GM21367 (cell line): ENCODE results near the gene GPLD1.
A peak's percentile ranks its signal among the peaks of the same experiment; 100 is the strongest.
"Not testable (repeated sequence)": the region's sequence is repeated elsewhere in the genome, so short reads cannot be mapped to it uniquely, and the experiment has no call there.

Experiments used
- ATAC-seq: cut with Tn5 transposase; IDR thresholded peaks from one replicate; pipeline ENCODE4 v1.9.1; 2021; ENCODE audit not compliant: unreplicated experiment

GPLD1 gene

DNA sequence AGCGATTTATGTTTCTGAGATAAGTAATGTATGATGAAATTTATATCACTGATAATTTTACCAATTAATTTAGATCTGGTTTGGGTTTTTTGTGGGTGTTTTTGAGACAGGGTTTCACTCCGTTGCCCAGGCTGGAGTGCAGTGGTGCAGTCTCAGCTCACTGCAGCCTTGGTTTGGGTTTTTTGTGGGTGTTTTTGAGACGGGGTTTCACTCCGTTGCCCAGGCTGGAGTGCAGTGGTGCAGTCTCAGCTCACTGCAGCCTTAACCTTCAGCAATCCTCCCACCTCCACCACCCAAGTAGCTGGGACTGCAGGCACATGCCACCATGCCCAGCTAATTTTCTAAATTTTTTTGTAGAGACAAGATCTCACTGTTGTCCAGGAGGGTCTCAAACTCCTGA lies 73.6 kb downstream of the GPLD1 start:
- peak; percentile 69 for ATAC-seq

DNA sequence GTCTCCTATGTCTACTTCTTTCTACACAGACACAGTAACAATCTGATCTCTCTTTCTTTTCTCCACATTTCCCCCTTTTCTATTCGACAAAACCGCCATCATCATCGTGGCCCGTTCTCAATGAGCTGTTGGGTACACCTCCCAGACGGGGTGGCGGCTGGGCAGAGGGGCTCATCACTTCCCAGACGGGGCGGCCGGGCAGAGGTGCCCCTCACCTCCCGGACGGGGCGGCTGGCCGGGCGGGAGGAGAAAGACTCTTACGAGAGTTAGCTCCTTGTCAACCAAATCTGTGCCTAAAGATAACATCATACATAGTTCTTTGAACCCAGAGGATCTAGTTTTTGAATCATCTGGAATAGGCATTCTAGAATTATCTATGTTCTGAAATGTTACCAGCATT lies 74.8 kb downstream of the GPLD1 start:
- not testable (repeated sequence) for ATAC-seq

DNA sequence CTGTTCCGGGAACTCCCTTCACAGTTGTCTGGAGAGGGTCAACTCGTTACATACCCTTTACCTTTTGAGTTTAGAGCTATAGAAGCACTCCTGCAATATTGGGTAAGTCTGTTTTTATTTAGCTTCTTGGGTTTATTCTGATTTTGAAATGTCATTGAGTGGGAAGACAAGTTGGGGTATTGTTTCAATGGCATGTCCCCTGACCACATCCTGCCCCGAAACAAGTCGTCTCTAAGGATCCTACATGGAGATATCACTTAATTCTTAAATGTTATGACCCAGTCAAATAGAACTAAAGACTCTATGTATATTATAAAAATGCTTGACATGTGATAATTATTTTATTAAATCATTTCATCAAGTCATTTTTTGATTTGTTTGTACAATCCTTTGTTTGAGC lies 77.1 kb downstream of the GPLD1 start:
- no peak for ATAC-seq

DNA sequence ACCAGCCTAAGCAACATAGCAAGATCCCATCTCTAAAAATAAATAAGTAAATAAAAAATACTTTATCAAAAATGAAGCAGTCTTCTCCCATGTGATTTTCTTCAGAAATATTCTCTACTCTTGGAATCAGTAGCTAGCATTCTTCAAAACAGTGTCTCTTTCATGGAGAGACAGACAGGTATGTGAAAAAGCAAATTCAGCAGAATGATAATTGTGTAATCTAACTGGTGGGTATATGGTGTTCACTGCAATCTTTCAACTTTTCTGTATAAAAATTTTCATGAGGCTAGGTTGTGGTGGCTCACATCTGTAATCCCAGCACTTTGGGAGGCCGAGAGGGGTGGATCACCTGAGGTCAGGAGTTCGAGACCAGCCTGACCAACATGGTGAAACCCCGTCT lies 78.8 kb downstream of the GPLD1 start:
- no peak for ATAC-seq

- ATAC-seq = peak; percentile 90
Measured at GRCh38 chr6:24408719-24409410, 80.5 kb downstream of the GPLD1 start.

- no peak for ATAC-seq
Measured at GRCh38 chr6:24405262-24405661, 84.1 kb downstream of the GPLD1 start.

GRCh38 chr6:24403501-24403824 lies 85.9 kb downstream of the GPLD1 start:
- no peak for ATAC-seq

DNA sequence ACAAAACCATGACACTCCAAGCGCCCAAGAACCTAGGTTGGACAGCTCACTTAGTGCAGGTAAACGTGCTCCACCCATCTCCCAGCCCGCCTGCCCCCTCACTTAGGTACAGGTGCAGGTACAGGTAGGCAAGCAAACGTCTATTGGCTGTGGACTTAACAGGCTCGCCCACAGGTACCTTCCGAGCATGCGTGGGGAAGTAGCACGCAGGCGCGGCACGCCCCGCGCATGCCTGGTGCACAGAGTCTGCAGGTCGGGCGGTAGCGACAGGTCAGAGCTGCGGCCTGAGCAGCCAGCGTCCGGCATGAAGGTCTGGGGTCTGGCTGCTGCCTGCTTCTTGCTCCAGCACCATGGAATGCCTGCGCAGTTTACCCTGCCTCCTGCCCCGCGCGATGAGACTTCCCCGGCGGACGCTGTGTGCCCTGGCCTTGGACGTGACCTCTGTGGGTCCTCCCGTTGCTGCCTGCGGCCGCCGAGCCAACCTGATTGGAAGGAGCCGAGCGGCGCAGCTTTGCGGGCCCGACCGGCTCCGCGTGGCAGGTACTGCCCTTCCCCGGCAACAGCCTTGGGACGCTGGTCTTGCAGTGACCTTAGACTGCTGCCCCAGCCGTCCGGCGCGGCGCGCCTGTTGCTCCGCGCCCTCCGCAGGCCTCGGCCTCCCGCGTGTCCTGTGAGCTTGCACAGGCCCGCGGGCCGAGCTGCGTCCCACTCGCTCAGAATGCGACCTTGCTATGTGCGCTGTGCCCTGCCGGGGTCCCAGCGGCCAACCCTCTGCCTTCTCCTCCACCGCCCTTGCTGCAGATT lies 86.5 kb downstream of the GPLD1 start, which contains the start of gene MRS2:
Gene MRS2, plus strand, starts transcription at position 240 of the 804 bp plus-strand sequence. Its CDS starts 111 bp downstream, at position 351.
- peak; percentile 96 for ATAC-seq

DNA sequence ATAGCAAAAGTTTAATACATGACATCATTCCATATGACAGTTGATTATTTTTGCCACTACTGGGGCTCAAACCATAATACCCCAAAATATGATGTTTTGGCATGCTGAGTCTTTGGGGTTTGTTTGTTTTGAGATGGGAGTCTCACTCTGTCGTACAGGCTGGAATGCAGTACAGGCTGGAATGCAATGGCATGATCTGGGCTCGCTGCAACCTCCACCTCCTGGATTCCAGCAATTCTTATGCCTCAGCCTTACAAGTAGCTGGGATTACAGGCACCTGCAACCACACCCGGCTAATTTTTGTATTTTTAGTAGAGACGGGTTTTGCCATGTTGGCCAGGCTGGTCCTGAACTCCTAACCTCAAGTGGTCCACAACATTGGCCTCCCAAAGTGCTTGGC lies 87.9 kb downstream of the GPLD1 start:
- no peak for ATAC-seq

GRCh38 chr6:24400045-24401039 lies 89.0 kb downstream of the GPLD1 start:
- not testable (repeated sequence) for ATAC-seq

GRCh38 chr6:24397631-24398030 lies 91.7 kb downstream of the GPLD1 start:
- no peak for ATAC-seq

GRCh38 chr6:24396824-24397223 lies 92.6 kb downstream of the GPLD1 start:
- ATAC-seq = no peak

DNA sequence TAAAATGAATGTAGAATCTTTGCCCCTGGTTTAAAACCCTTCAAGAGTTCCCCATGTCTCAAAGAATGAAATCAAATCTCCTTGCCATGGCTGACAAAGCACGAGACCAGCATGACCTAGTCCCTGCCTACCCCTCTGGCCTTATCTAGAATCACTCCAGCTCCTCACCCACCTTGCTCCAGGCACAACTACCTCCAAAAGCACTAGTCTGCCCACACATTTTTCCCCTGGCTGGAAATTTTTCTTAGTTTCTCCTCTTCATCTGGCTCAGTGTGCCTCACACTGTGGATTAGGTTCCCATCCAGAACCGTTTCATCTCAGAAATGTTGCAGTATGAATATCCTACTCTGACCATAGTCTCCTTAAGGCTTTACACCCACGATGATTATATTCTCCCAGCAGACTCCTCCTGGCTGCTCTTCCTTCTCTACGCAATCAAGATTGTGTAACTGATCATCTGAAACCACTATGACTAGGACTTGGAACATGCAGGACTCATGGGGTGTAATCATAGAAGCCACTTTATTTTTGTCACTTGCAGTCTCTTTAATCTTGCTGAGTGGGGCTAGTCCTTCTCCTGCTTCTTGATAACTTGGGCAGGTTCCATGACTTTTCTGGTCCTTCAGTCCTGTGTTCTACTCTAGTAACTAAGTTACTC lies 94.5 kb downstream of the GPLD1 start:
- no peak for ATAC-seq

GRCh38 chr6:24394061-24394779 lies 95.2 kb downstream of the GPLD1 start:
- ATAC-seq = no peak

DNA sequence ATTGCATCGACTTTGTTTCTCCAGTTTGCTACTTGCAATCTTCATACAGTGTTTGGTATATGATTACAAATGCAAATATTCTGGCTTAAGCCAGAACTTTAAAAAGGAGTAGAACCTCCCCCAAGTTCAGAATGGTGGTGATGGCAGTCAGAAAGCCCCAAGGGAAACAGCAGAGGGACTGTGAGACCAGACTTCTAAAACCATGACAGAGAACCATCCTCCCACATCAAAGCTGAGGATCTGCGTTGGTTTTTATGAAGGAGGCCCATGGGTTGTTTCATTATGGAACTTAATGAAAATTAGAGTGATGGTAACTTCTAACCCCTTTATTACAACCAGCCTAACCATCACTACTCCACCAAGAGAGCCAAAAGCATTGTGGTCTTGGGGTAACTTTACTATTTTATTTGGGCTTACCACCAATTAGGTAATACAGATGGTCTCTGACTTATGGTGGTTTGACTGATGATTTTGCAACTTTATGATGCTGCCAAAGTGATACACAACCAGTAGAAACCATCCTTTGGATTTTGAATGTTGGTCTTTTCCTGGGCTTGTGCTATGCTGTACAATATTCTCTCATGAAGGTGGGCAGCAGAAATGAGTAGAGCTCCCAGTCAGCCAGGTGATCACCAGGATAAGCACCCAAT lies 97.5 kb downstream of the GPLD1 start:
- peak; percentile 85 for ATAC-seq

DNA sequence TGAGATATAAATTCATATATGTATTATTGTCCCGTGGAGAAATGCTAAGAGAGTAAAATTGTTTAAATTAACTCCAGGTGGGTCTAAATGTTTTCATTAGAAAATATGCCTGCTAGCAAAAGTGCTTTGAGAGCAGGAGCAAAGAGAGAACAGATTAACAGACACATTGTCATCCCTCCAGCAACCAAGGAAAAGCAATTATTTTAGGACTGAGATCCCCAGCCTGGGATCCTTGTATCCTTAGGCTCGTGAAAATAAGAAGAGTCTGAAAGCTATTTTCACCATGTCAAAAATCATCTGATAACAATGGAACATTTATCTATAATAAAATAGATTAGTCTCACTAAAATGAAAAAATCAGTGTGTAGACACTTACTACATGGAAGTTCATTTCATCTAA lies 98.2 kb downstream of the GPLD1 start:
- ATAC-seq = no peak

DNA sequence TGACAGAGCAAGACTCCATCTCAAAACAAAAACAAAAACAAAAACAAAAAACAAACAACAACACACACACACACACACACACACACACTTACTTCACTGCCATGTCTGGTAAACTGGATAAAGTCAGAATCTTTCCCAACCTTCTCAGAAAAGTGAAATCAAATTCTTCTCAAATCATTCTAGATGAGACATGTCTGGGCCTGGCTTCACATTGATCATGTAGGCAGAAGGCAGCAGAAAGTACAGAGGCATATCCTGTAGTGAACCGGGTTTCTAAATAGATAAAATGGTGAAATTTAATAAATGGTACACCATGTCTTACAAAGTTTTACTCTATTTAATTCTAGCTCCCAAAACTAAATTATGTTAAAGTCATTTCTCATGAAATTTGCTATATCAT lies 101.6 kb downstream of the GPLD1 start:
- no peak for ATAC-seq

GRCh38 chr6:24385536-24386269 lies 103.7 kb downstream of the GPLD1 start:
- no peak for ATAC-seq
